K562 (cell line): ENCODE data around the gene TOMM40L. TPM values are rescaled to one million over a fixed set of nuclear protein-coding genes. Genes with fewer than 3 reads are reported as not detected.

Experiments
- ATAC-seq: fragments of 200-7000 bp; cut with Tn5 transposase; 3 replicates; pipeline ENCODE4 v1.9.1; 2020; ENCODE audit warnings: moderate library complexity
- BruUV-seq: library from RNA; stranded (reverse); fragments of 400-500 nt; replicated peaks from 2 replicates; lab custom pipeline; 2021; lab: Mats Ljungman, UMichigan
- CTCF ChIA-PET: fragments of 300-600 bp; formaldehyde crosslinking; extraction: SDS; loops from one replicate; lab custom pipeline; 2021; ENCODE audit warnings: low intra/inter-chr PET ratio; lab: Yijun Ruan, JAX
- POLR2A ChIA-PET: fragments of 300-600, 350-650 bp; sonication (Branson Sonifier 250); formaldehyde crosslinking; extraction: SDS; loops from one replicate; lab custom pipeline; 2021; ENCODE audit warnings: antibody characterized with exemption, inconsistent platforms; lab: Yijun Ruan, JAX
- DNase-seq, 4 experiments: peaks; one replicate each; pipeline versions ENCODE4 v3.0.0 to v3.0.0-alpha.2; 2011 to 2018; ENCODE audit warnings: low spot score in 3 of 4, mixed read lengths in 3 of 4; ENCODE audit errors: extremely low read depth in 1 of 4
- FAIRE-seq: peaks from 2 replicates; lab custom pipeline; 2011; peaks lifted over from hg19 to GRCh38; lab: Jason Lieb, UNC
- H2AFZ ChIP-seq: 2 replicates; pipeline ENCODE4 v1.6.0; 2011; ENCODE audit warnings: low read depth, low read length, control low read depth, inconsistent platforms
- H3K27ac ChIP-seq: fragments of 200-600 bp; 3 replicates; pipeline ENCODE4 v1.8.0; 2011; ENCODE audit warnings: low read depth, mild to moderate bottlenecking, control low read depth, inconsistent platforms, low read length, moderate library complexity, mixed read lengths; ENCODE audit errors: extremely low read depth
- H3K27me3 ChIP-seq, 2 experiments: fragments of 300-600 bp in 1 of 2; 2 replicates in 1 of 2; 3 replicates in 1 of 2; pipeline versions ENCODE4 v1.6.0 to v1.8.0; 2011; ENCODE audit warnings: inconsistent platforms in 2 of 2, low read length in 2 of 2, mild to moderate bottlenecking in 1 of 2, mixed read lengths in 1 of 2, moderate library complexity in 1 of 2; ENCODE audit not compliant: control insufficient read depth in 2 of 2, insufficient read depth in 2 of 2
- H3K36me3 ChIP-seq: fragments of 300-600 bp; 3 replicates; pipeline ENCODE4 v1.8.0; 2011; ENCODE audit warnings: mild to moderate bottlenecking, low read length, inconsistent platforms; ENCODE audit not compliant: control insufficient read depth, insufficient read depth
- H3K4me1 ChIP-seq, 2 experiments: fragments of 200-600 bp in 1 of 2; replicated peaks in 1 of 2; 2 replicates in 1 of 2; 3 replicates in 1 of 2; pipeline versions ENCODE4 v1.5.1 to v1.8.0; 2011; ENCODE audit warnings: inconsistent platforms in 2 of 2, low read length in 2 of 2, mild to moderate bottlenecking in 1 of 2, mixed read lengths in 1 of 2, moderate library complexity in 1 of 2; ENCODE audit not compliant: control insufficient read depth in 2 of 2, insufficient read depth in 2 of 2
- H3K4me2 ChIP-seq: 2 replicates; pipeline ENCODE4 v1.6.1; 2011; ENCODE audit warnings: low read length, control low read depth, inconsistent platforms, mixed read lengths; ENCODE audit not compliant: insufficient read depth
- H3K4me3 ChIP-seq: fragments of 200-600 bp; sonication (generic), shearing (Covaris generic); 2 replicates; pipeline ENCODE4 v1.5.1; 2016; ENCODE audit warnings: control low read depth, inconsistent platforms
- H3K79me2 ChIP-seq: fragments of 200-600 bp; 3 replicates; pipeline ENCODE4 v1.8.0; 2011; ENCODE audit warnings: low read length, inconsistent platforms; ENCODE audit not compliant: control insufficient read depth, insufficient read depth
- H3K9ac ChIP-seq, 2 experiments: 2 replicates each; pipeline versions ENCODE4 v1.6.0 to v1.6.1; 2011; ENCODE audit warnings: low read depth in 2 of 2, low read length in 2 of 2, control low read depth in 1 of 2, inconsistent platforms in 1 of 2, mild to moderate bottlenecking in 1 of 2, mixed read lengths in 1 of 2; ENCODE audit not compliant: insufficient read depth in 1 of 2
- H3K9me1 ChIP-seq: one replicate; pipeline ENCODE4 v1.6.0; 2011; ENCODE audit warnings: inconsistent platforms, mild to moderate bottlenecking, low read length, moderate library complexity; ENCODE audit not compliant: control insufficient read depth, insufficient read depth
- H3K9me3 ChIP-seq: replicated peaks from 2 replicates; pipeline ENCODE4 v1.5.1; 2011; ENCODE audit warnings: low read depth, low read length, inconsistent platforms; ENCODE audit not compliant: control insufficient read depth, insufficient read depth
- H4K20me1 ChIP-seq: replicated peaks from 2 replicates; pipeline ENCODE4 v1.6.1; 2011; ENCODE audit warnings: low read length, inconsistent platforms, mixed read lengths; ENCODE audit not compliant: control insufficient read depth, insufficient read depth
- BDP1 ChIP-seq: IDR thresholded peaks from 3 replicates; pipeline ENCODE4 v1.6.1; 2011; ENCODE audit not compliant: insufficient read length, insufficient read depth
- CREM ChIP-seq: IDR thresholded peaks from 2 replicates; pipeline ENCODE4 v1.6.1; 2014; ENCODE audit warnings: antibody characterized with exemption, low read depth
- GTF2F1 ChIP-seq: IDR thresholded peaks from 2 replicates; pipeline ENCODE4 v1.6.1; 2011; ENCODE audit warnings: low read depth, low read length, improper control_type of control experiment
- MIER1 ChIP-seq: fragments of 450-650 bp; IDR thresholded peaks from 2 replicates; pipeline ENCODE4 v1.6.1; 2016; ENCODE audit warnings: antibody characterized with exemption, mild to moderate bottlenecking, low read depth
- PYGO2 ChIP-seq: fragments of 450-650 bp; IDR thresholded peaks from 2 replicates; pipeline ENCODE4 v1.6.1; 2016; ENCODE audit warnings: mild to moderate bottlenecking, missing genetic modification characterization, moderate library complexity, missing compliant biosample characterization
- SETDB1 ChIP-seq: IDR thresholded peaks from one replicate; pipeline ENCODE4 v1.6.1; 2012; ENCODE audit warnings: low read length, control low read depth, inconsistent platforms
- SMARCB1 ChIP-seq: IDR thresholded peaks from 2 replicates; pipeline ENCODE4 v1.6.1; 2011; ENCODE audit warnings: improper control_type of control experiment, low read depth; ENCODE audit not compliant: insufficient read length
- SMARCE1 ChIP-seq: fragments of 450-650 bp; IDR thresholded peaks from 2 replicates; pipeline ENCODE4 v1.7.1; 2016; ENCODE audit warnings: mild to moderate bottlenecking
- SOX6 ChIP-seq: fragments of 450-650 bp; IDR thresholded peaks from 2 replicates; pipeline ENCODE4 v1.6.1; 2014; ENCODE audit warnings: mild to moderate bottlenecking
- TOE1 ChIP-seq, 2 experiments: fragments of 450-650 bp in 1 of 2; sonication (generic) in 1 of 2; formaldehyde crosslinking in 1 of 2; IDR thresholded peaks; 2 replicates each; pipeline versions ENCODE4 v1.7.1 to v1.8.0; 2016 to 2022; ENCODE audit warnings: borderline replicate concordance in 2 of 2, mild to moderate bottlenecking in 2 of 2, antibody characterized with exemption in 1 of 2, inconsistent platforms in 1 of 2, low read depth in 1 of 2, missing genetic modification reagents in 1 of 2, moderate library complexity in 1 of 2
- ZC3H8 ChIP-seq: fragments of 450-650 bp; IDR thresholded peaks from 2 replicates; pipeline ENCODE4 v1.6.1; 2017
- WGBS: fragments of 100-300 bp; shearing (Covaris generic); methylation state at CpG from one replicate; pipeline ENCODE4 v1.1.6; 2016; ENCODE audit warnings: low coverage, mixed read lengths; ENCODE audit not compliant: insufficient coverage; ENCODE audit errors: missing lambda C conversion rate; 5-methylcytosine and 5-hydroxymethylcytosine counted together
- in situ Hi-C: fragments of 300-500 bp; cut with MboI; formaldehyde crosslinking; loops from 4 replicates; pipeline ENCODE4 v1.15.0; 2018; ENCODE audit warnings: inconsistent platforms, mixed read lengths
- intact Hi-C: fragments of 100-400 bp; cut with micrococcal nuclease; formaldehyde crosslinking; loops from 2 replicates; pipeline ENCODE4 v1.14.2; 2022
- polyA plus RNA-seq, 8 experiments: library from polyadenylated mRNA; depleted of rRNA in 4 of 8; stranded (reverse) in 5 of 8; unstranded in 3 of 8; fragments of >200 nt; fragmentation: Nextera tagmentation in 2 of 8; fragmentation: Illumina TruSeq in 1 of 8; extraction: Ambion mirVana in 2 of 8; extraction: Trizol in 1 of 8; gene quantifications; 2 replicates each; pipeline versions ENCODE4 v1.2.1 to v1.2.3, GENCODE V29; 2011 to 2014; ENCODE audit warnings: inconsistent platforms in 1 of 8, missing spikeins in 1 of 8
- total RNA-seq, 7 experiments: library from RNA; depleted of rRNA in 6 of 7; stranded (reverse); fragments of >200 nt in 6 of 7; fragmentation: Illumina TruSeq in 2 of 7; extraction: Trizol in 2 of 7; gene quantifications; 2 replicates each; pipeline versions ENCODE4 v1.2.1 to v1.2.3, GENCODE V29; 2011 to 2021; ENCODE audit warnings: low replicate concordance in 1 of 7
- TF ChIP-seq, protein P1 (sequence below): fragments of 450-650 bp; formaldehyde crosslinking; IDR thresholded peaks from 2 replicates; pipeline ENCODE4 v1.4.0; 2020; ENCODE audit warnings: mild to moderate bottlenecking, moderate library complexity
- TF ChIP-seq, protein P2 (sequence below): fragments of 450-650 bp; IDR thresholded peaks from 2 replicates; pipeline ENCODE4 v1.6.1; 2017; ENCODE audit warnings: antibody characterized with exemption
- TF ChIP-seq, protein P3 (sequence below), 3 experiments: IDR thresholded peaks in 2 of 3; conservative IDR thresholded peaks in 1 of 3; 2 replicates each; pipeline ENCODE4 v1.5.1; 2011 to 2012; ENCODE audit warnings: low read length in 3 of 3, mild to moderate bottlenecking in 3 of 3, control low read depth in 2 of 3, improper control_type of control experiment in 1 of 3, inconsistent platforms in 1 of 3, low read depth in 1 of 3, mixed read lengths in 1 of 3, moderate library complexity in 1 of 3; ENCODE audit not compliant: insufficient read depth in 2 of 3

TOMM40L gene
- total and polyA plus RNA-seq, 9 of the 15 experiments (the other 6 are each of a cell fraction or from before 2014, with no cell fraction given): 9.6 to 33.6 (median 25.2) TPM

DNA sequence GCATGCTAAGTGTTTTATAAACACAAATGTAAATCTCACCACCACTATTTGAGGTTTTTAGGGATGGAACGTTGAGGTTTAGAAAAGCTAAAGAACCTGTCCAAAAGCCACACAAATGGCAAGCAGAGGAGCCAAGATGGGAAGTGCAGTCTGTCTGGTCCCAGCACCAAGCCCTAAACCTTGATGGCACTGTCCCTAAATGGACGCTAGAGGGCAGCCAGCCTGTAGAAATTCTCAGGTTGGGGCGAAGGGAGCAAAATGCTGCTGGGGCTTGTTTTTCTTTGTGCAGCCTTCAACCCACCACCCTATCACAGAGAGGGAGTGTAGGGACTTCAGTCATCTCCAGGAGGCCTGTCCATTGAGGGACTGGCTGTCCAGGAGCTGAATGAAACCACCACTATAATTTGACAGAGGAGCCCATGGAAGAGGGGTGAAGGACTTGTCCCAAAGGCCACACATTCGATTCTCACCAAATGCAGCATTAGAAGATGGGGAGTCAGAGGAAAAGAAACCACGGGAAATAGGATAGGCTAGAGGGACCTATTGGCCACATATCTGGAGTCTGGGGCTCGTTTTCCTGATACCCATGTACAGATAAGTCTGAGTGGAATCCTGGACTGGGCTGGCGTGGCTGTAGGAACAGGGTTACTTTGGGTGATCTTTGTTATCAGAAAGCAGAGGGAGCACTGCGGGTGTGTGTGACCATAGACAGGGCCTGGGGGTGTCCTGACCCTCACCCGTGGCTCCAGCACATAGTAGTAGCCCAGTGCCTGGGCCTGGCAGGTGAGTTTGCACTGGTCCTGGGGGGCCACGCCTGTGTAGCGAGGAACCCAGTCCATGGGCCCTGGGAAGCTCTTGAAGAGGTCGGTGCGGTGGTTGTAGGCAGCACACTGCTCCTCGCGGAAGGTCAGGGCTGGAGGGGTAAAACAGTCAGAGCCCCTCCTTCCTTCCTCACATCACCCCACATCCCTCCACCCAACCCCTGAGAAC, 33.1 kb upstream of the TOMM40L start:
- 0 out of 3 replicates have a peak overlapping the region, but pooled peaks have one; percentile 15 for H3K27ac ChIP-seq
- BruUV-seq: no TSS peak
- no peaks in the 10 kb centered on the region for H4K20me1 ChIP-seq
- H3K36me3 ChIP-seq: no peaks in the 10 kb centered on the region
- DNase-seq: peak; percentile 79 to 86 (median 80)
- H3K9me3 ChIP-seq: no peaks in the 10 kb centered on the region
- 35% methylated on average over 12 of the region's 15 CpGs for WGBS
- H3K27me3 ChIP-seq: no peaks in the 10 kb centered on the region
- intact Hi-C loops (loop anchor here (1.0 to 2.0 kb wide), 3 partner anchors 17 to 182 kb away; no protein-coding TSS in a partner anchor), in situ Hi-C loops (no loop called here)
- H3K9ac ChIP-seq: peak overlapping the region in 1 of 2 experiments; percentile 73; a peak in 2 of 4 replicates
- POLR2A ChIA-PET: interaction anchor here (0.6 to 0.9 kb wide), 4 partner anchors 10 to 309 kb away, joined by 3 read pairs; partner anchors contain the start of genes B4GALT3 and DEDD
- H3K9me1 ChIP-seq: no peaks in the 10 kb centered on the region
- peak overlapping the region; percentile 42; the same call in 1 of the 2 replicates for H3K4me2 ChIP-seq
- peak overlapping the region; percentile 94 for H2AFZ ChIP-seq
- H3K79me2 ChIP-seq: no peaks in the 10 kb centered on the region
- no peak overlapping the region for H3K4me3 ChIP-seq
- peaks cover 19 to 33% of the 10 kb centered on the region in 2 experiments for H3K4me1 ChIP-seq
- FAIRE-seq: peak; percentile 98
- ATAC-seq: peak; percentile 94
- CTCF ChIA-PET: interaction anchor here (0.5 to 2.4 kb wide), 4 partner anchors 28 to 1092 kb away, joined by 3 to 9 read pairs (median 4); partner anchors contain the start of gene CFAP126
- TF ChIP-seq, protein P1, sequence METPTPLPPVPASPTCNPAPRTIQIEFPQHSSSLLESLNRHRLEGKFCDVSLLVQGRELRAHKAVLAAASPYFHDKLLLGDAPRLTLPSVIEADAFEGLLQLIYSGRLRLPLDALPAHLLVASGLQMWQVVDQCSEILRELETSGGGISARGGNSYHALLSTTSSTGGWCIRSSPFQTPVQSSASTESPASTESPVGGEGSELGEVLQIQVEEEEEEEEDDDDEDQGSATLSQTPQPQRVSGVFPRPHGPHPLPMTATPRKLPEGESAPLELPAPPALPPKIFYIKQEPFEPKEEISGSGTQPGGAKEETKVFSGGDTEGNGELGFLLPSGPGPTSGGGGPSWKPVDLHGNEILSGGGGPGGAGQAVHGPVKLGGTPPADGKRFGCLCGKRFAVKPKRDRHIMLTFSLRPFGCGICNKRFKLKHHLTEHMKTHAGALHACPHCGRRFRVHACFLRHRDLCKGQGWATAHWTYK: no peak
- TF ChIP-seq GTF2F1 (no peak), MIER1 (no peak), SETDB1 (no peak), TOE1 (IDR thresholded peaks at IDR 0.05; ENCODE audit: borderline replicate concordance) (no peak), TOE1 (CRISPR knock-in tag; IDR thresholded peaks at IDR 0.05; ENCODE audit: borderline replicate concordance, low read depth) (no peak), SMARCB1 (no peak), PYGO2 (tag) (no peak), SMARCE1 (no peak), CREM (no peak), SOX6 (peak; percentile 38), BDP1 (no peak), ZC3H8 (no peak)
- TF ChIP-seq, protein P2, sequence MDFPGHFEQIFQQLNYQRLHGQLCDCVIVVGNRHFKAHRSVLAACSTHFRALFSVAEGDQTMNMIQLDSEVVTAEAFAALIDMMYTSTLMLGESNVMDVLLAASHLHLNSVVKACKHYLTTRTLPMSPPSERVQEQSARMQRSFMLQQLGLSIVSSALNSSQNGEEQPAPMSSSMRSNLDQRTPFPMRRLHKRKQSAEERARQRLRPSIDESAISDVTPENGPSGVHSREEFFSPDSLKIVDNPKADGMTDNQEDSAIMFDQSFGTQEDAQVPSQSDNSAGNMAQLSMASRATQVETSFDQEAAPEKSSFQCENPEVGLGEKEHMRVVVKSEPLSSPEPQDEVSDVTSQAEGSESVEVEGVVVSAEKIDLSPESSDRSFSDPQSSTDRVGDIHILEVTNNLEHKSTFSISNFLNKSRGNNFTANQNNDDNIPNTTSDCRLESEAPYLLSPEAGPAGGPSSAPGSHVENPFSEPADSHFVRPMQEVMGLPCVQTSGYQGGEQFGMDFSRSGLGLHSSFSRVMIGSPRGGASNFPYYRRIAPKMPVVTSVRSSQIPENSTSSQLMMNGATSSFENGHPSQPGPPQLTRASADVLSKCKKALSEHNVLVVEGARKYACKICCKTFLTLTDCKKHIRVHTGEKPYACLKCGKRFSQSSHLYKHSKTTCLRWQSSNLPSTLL: no peak
- TF ChIP-seq, protein P3, sequence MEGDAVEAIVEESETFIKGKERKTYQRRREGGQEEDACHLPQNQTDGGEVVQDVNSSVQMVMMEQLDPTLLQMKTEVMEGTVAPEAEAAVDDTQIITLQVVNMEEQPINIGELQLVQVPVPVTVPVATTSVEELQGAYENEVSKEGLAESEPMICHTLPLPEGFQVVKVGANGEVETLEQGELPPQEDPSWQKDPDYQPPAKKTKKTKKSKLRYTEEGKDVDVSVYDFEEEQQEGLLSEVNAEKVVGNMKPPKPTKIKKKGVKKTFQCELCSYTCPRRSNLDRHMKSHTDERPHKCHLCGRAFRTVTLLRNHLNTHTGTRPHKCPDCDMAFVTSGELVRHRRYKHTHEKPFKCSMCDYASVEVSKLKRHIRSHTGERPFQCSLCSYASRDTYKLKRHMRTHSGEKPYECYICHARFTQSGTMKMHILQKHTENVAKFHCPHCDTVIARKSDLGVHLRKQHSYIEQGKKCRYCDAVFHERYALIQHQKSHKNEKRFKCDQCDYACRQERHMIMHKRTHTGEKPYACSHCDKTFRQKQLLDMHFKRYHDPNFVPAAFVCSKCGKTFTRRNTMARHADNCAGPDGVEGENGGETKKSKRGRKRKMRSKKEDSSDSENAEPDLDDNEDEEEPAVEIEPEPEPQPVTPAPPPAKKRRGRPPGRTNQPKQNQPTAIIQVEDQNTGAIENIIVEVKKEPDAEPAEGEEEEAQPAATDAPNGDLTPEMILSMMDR (IDR thresholded peaks at IDR 0.05 in 2 of 3, conservative IDR thresholded peaks at IDR 0.05 in 1 of 3; ENCODE audit: insufficient read depth in 2 of 3, low read depth in 1 of 3, low read length in 3 of 3): peak; percentile 93 to 97 (median 95)
